ENCODE data around the gene SLC51A. TPM values are rescaled to one million over a fixed set of nuclear protein-coding genes. Genes with fewer than 3 reads are reported as not detected.
A peak's percentile ranks its signal among the peaks of the same experiment; 100 is the strongest.

The SLC51A gene
- total RNA-seq, 1 experiment from 2014 or later: 6.9 TPM

DNA sequence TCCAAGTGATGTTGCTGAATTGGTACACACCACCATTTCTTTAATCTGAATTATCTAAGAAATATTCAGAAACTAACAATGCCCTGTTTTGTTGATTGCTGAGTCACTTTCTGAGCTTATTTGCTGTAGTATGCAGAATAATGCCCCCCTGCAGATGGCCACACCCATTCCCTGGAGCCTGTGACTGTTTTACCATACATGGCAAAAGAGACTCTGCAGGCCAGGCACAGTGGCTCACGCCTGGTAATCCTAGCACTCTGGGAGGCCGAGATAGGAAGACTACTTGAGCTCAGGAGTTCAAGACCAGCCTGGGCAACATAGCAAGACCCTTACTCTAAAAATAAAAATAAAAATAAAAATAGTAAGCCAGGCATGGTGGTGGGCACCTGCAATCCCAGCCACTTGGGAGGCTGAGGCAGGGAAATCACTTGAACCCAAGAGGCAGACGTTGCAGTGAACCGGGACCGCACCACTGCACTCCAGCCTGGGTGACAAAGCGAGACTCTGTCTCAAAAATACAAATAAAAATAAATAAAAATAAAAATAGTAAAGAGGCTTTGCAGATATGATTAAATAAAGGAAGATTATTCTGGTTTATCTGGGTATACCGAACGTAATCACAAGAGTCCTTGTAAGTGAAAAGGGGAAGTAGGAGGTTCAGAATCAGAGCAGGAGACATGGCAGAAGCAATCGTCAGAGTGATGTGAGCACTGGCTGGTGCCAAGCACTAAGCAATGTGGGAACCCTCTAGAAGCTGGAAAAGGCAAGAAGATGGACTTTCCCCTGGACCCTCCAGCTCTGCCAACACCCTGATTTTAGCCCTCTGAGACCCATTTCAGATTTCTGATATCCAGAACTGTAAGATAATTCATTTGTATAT, 52.2 kb downstream of the SLC51A start:
- no peaks in the 10 kb centered on the region for H3K27me3 Mint-ChIP-seq (ENCODE audit: low read depth)
- H3K27ac Mint-ChIP-seq: peak overlapping the region; percentile 91
- ATAC-seq (peak; percentile 82), DNase-seq (ENCODE audit: low spot score) (peak; percentile 46)
- CTCF ChIA-PET: interaction anchor here (0.7 to 1.9 kb wide), 3 partner anchors 15 to 260 kb away, joined by 3 to 8 read pairs (median 3); no protein-coding TSS in a partner anchor
- TF ChIP-seq FOXK1 (CRISPR knock-in tag; IDR thresholded peaks at IDR 0.05) (no peak), OVOL2 (CRISPR knock-in tag; IDR thresholded peaks at IDR 0.05; ENCODE audit: borderline replicate concordance) (no peak), ELF4 (CRISPR knock-in tag; IDR thresholded peaks at IDR 0.05; ENCODE audit: low read depth) (no peak), JAZF1 (CRISPR knock-in tag; IDR thresholded peaks at IDR 0.05) (no peak), CREB1 (CRISPR knock-in tag; IDR thresholded peaks at IDR 0.05) (no peak), ZNF121 (CRISPR knock-in tag; IDR thresholded peaks at IDR 0.05) (peak; percentile 74), GTF2I (CRISPR knock-in tag; conservative IDR thresholded peaks at IDR 0.05) (peak; percentile 75; the same call in 1 of the 2 replicates), ZBTB21 (CRISPR knock-in tag; IDR thresholded peaks at IDR 0.05; ENCODE audit: borderline replicate concordance) (no peak), SMAD4 (CRISPR knock-in tag; IDR thresholded peaks at IDR 0.05) (no peak)
- TF ChIP-seq, protein P1, sequence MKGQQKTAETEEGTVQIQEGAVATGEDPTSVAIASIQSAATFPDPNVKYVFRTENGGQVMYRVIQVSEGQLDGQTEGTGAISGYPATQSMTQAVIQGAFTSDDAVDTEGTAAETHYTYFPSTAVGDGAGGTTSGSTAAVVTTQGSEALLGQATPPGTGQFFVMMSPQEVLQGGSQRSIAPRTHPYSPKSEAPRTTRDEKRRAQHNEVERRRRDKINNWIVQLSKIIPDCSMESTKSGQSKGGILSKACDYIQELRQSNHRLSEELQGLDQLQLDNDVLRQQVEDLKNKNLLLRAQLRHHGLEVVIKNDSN (CRISPR knock-in tag; IDR thresholded peaks at IDR 0.05): no peak
- TF ChIP-seq, protein P2, sequence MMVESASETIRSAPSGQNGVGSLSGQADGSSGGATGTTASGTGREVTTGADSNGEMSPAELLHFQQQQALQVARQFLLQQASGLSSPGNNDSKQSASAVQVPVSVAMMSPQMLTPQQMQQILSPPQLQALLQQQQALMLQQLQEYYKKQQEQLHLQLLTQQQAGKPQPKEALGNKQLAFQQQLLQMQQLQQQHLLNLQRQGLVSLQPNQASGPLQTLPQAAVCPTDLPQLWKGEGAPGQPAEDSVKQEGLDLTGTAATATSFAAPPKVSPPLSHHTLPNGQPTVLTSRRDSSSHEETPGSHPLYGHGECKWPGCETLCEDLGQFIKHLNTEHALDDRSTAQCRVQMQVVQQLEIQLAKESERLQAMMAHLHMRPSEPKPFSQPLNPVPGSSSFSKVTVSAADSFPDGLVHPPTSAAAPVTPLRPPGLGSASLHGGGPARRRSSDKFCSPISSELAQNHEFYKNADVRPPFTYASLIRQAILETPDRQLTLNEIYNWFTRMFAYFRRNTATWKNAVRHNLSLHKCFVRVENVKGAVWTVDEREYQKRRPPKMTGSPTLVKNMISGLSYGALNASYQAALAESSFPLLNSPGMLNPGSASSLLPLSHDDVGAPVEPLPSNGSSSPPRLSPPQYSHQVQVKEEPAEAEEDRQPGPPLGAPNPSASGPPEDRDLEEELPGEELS (CRISPR knock-in tag; IDR thresholded peaks at IDR 0.05): no peak
- no peak overlapping the region for H3K4me3 Mint-ChIP-seq
- H3K36me3 Mint-ChIP-seq: peaks cover 31% of the 10 kb centered on the region
- H3K9me3 Mint-ChIP-seq: peaks cover 4% of the 10 kb centered on the region
- POLR2A ChIA-PET: interaction anchor here (0.7 kb wide), 1 partner anchor 1081 kb away, joined by 3 read pairs; no protein-coding TSS in a partner anchor
- H3K4me1 Mint-ChIP-seq: peaks cover 10% of the 10 kb centered on the region

DNA sequence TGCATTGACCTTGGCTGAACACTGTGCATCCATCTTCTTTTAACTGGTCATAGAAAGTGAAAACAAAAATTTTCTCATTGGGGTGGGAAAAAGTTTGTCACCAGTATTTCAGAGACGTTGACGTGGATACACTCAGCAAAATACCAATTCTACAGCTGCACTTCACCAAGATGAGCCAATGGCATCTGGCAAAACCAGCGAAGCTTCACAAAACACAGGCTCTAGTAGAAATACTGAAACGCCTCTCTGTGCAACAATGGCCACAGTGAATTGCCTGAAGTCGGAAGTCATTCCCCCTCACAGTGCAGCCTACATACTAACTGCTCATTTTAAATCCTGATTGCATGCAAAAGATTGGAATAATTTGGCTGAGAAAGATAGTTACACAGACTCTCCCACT, 54.2 kb downstream of the SLC51A start:
- peaks cover 39% of the 10 kb centered on the region for H3K36me3 Mint-ChIP-seq
- TF ChIP-seq ZNF219 (CRISPR knock-in tag; IDR thresholded peaks at IDR 0.05; ENCODE audit: borderline replicate concordance): no peak
- TF ChIP-seq GTF2I (CRISPR knock-in tag; conservative IDR thresholded peaks at IDR 0.05): no peak
- no peak for TF ChIP-seq TEAD4 (CRISPR knock-in tag; IDR thresholded peaks at IDR 0.05)
- TF ChIP-seq, protein P3, sequence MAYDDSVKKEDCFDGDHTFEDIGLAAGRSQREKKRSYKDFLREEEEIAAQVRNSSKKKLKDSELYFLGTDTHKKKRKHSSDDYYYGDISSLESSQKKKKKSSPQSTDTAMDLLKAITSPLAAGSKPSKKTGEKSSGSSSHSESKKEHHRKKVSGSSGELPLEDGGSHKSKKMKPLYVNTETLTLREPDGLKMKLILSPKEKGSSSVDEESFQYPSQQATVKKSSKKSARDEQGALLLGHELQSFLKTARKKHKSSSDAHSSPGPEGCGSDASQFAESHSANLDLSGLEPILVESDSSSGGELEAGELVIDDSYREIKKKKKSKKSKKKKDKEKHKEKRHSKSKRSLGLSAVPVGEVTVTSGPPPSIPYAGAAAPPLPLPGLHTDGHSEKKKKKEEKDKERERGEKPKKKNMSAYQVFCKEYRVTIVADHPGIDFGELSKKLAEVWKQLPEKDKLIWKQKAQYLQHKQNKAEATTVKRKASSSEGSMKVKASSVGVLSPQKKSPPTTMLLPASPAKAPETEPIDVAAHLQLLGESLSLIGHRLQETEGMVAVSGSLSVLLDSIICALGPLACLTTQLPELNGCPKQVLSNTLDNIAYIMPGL (CRISPR knock-in tag; IDR thresholded peaks at IDR 0.05): no peak
- no peak for TF ChIP-seq JUN (CRISPR knock-in tag; IDR thresholded peaks at IDR 0.05)
- POLR2A ChIA-PET: no interaction called here
- DNase-seq (ENCODE audit: low spot score): no peak
- CTCF ChIA-PET: no interaction called here
- H3K4me1 Mint-ChIP-seq: peaks cover 15% of the 10 kb centered on the region
- H3K27me3 Mint-ChIP-seq (ENCODE audit: low read depth): no peaks in the 10 kb centered on the region
- H3K9me3 Mint-ChIP-seq: peaks cover 14% of the 10 kb centered on the region
- ATAC-seq: no peak
- H3K27ac Mint-ChIP-seq: no peak overlapping the region
- H3K4me3 Mint-ChIP-seq: no peak overlapping the region

DNA sequence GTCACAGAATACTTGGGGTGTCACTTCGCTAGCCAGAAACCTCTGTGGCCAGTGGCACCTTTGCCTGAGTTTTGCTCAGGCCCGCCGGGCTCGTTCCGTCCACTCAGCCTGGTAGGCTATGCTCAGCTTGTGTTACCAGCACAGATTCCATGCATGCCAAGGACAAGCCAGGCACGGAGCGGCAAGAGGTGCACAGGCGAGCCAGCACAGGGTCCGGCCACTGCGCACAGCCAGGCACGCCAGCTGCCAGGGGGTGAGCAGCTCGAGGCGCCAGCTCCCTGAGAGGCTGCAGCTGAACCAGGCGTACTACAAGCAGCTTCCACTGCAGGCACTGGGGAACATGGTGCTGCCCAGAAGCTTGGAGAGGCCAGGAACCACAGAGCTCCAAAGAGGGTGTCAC, 56.5 kb downstream of the SLC51A start:
- ChIA-PET CTCF (interaction anchor here (0.9 to 1.4 kb wide), 2 partner anchors 9 to 12 kb away, joined by 3 read pairs; no protein-coding TSS in a partner anchor), POLR2A (no interaction called here)
- no peak overlapping the region for H3K27ac Mint-ChIP-seq
- no peak for DNase-seq (ENCODE audit: low spot score)
- H3K36me3 Mint-ChIP-seq: peaks cover 33% of the 10 kb centered on the region
- no peak overlapping the region; the same call in 1 of the 2 replicates for H3K4me3 Mint-ChIP-seq
- no peak for ATAC-seq
- no peaks in the 10 kb centered on the region for H3K27me3 Mint-ChIP-seq (ENCODE audit: low read depth)
- peaks cover 14% of the 10 kb centered on the region for H3K4me1 Mint-ChIP-seq
- H3K9me3 Mint-ChIP-seq: peaks cover 18% of the 10 kb centered on the region
- TF ChIP-seq NFATC4 (CRISPR knock-in tag; IDR thresholded peaks at IDR 0.05) (no peak), MXD4 (CRISPR knock-in tag; IDR thresholded peaks at IDR 0.05; ENCODE audit: borderline replicate concordance) (no peak), ZNF317 (CRISPR knock-in tag; IDR thresholded peaks at IDR 0.05; ENCODE audit: borderline replicate concordance, low read depth) (no peak), SMAD4 (CRISPR knock-in tag; IDR thresholded peaks at IDR 0.05) (no peak), NFYB (CRISPR knock-in tag; conservative IDR thresholded peaks at IDR 0.05; ENCODE audit: low read depth) (no peak), ZNF138 (CRISPR knock-in tag; conservative IDR thresholded peaks at IDR 0.05) (no peak), CREB1 (CRISPR knock-in tag; IDR thresholded peaks at IDR 0.05) (no peak), ZNF423 (CRISPR knock-in tag; IDR thresholded peaks at IDR 0.05) (no peak), NR3C1 (CRISPR knock-in tag; conservative IDR thresholded peaks at IDR 0.05; ENCODE audit: low read depth) (no peak), PRRX2 (CRISPR knock-in tag; IDR thresholded peaks at IDR 0.05) (no peak), FOXK1 (CRISPR knock-in tag; IDR thresholded peaks at IDR 0.05) (no peak)
- TF ChIP-seq, protein P4, sequence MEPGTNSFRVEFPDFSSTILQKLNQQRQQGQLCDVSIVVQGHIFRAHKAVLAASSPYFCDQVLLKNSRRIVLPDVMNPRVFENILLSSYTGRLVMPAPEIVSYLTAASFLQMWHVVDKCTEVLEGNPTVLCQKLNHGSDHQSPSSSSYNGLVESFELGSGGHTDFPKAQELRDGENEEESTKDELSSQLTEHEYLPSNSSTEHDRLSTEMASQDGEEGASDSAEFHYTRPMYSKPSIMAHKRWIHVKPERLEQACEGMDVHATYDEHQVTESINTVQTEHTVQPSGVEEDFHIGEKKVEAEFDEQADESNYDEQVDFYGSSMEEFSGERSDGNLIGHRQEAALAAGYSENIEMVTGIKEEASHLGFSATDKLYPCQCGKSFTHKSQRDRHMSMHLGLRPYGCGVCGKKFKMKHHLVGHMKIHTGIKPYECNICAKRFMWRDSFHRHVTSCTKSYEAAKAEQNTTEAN (CRISPR knock-in tag; IDR thresholded peaks at IDR 0.05): no peak
